DMS53 (cell line): ENCODE measurements around the gene SOHLH1.

ENCODE experiments used
- DNase-seq: peaks from one replicate; lab custom pipeline; 2025; lab: John Stamatoyannopoulos, UW

The SOHLH1 gene

GRCh38 chr9:135703726-135704125 is 4.4 kb upstream of the SOHLH1 start:
- peak; percentile 39 for DNase-seq

DNA sequence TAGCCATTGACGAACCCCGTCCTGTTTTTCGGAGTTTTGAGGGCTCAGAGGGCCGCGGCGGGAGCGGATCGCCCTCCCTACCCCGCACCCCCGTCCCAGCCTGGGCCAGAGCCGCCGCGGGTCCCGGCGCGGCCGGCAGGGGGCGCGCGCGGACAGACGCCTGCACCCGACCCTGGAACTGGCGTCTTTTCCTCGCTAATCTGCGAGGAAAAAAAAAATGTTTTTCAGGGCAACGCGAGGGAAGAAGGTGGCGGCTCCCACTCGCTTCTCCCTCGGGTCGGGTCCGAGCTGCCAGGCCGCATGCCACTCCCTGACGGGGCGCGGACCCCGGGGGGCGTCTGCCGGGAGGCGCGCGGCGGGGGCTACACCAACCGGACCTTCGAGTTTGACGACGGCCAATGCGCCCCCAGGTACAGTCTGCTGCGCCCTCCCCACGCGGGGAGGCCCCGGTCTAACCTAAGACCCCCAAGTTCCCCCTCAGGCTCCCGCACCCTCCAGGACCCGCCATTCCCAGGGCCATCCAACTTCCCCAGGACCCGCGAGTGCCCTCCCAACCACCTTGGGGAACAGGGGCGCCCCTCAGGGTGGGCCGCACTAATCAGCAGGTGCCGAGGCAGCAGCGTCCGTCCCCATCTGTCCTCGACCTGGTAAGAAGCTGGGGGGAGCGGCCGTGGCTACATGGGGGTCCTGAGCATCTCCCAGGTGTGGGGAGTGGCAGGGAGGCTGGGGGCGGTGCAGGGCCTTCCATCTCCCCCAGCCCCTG is 2.9 kb upstream of the SOHLH1 start, which contains the start of gene KCNT1:
TSS of gene KCNT1 (plus strand) at position 227 of the 763 bp plus-strand sequence. CDS start at position 301, 74 bp downstream.
- peak; percentile 74 for DNase-seq

- peak; percentile 41 for DNase-seq
These were observed 2.0 kb upstream of the SOHLH1 start for GRCh38 chr9:135701067-135701958.

- peak; percentile 23 for DNase-seq
These were observed 1.2 kb upstream of the SOHLH1 start for GRCh38 chr9:135700525-135700924.

- DNase-seq, result peak; percentile 29
These were observed 514 bp downstream of the SOHLH1 start for GRCh38 chr9:135698767-135699166.

- peak; percentile 48 for DNase-seq
These were observed 1.0 kb downstream of the SOHLH1 start for GRCh38 chr9:135698236-135698635.

DNA sequence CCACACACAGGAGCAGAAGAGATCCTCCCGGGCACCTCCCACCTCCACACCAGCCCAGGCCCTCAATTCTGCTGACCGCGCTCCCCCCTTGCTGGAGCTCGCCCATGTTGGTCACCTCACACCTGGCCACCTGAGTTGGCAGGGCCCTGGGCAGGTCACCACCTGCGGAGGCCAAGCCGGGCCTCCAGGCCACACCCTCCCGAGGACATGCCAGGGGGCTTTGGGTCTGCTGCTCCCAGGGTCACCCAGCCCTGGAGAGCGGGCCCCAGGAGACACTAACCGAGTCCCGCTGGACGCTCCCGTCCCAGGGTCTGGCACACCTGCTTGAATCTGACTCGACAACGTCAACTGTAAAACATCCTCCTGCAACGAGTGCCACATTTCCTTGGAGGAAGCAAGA is 2.1 kb downstream of the SOHLH1 start:
- DNase-seq, result no peak

- no peak for DNase-seq
These were observed 2.8 kb downstream of the SOHLH1 start for GRCh38 chr9:135696446-135696845.

DNA sequence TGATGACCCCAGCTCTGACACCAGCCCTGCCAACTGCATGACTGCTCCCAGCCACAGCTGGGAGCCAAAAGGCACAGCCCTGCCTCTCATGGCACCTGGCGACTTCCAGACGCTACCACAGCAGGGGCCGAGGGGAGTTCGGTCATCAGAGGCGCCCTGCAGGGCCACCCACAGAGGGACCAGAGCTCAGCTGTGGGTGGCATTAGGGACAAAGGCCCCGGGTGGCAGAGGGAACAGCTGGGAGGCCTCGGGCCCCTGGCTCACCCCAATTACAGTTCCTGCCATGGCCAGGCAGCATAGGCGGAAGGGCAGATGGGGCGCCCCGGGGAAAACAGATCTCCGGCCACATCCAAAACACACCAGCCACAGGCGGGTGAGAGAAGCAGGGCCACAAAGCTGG is 3.6 kb downstream of the SOHLH1 start:
- no peak for DNase-seq

DNA sequence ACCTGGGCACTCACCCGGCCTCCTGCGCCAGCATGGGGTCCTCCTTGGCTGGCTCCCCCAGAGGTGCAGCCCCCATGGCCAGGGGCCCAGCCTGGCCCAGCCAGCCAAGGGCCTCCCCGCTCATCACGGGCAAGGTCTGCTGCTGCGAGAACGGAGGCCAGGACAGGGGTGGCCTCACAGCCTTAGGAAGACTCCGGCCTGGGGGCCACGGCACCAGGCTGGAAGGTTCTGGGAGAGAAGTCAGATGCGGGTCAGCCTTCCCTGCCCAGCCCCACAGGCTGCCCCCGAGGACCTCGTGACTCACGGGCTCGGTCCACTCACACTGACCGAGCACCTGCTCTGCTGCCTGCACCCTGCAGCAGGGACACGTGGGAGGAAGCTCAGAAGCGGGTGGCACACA is 4.2 kb downstream of the SOHLH1 start:
- DNase-seq, result no peak

- no peak for DNase-seq
These were observed 4.9 kb downstream of the SOHLH1 start for GRCh38 chr9:135694414-135694813.

- DNase-seq, result no peak
These were observed 5.5 kb downstream of the SOHLH1 start for GRCh38 chr9:135693771-135694170.

GRCh38 chr9:135693265-135693664 is 6.0 kb downstream of the SOHLH1 start:
- no peak for DNase-seq

GRCh38 chr9:135692410-135692809 is 6.9 kb downstream of the SOHLH1 start:
- no peak for DNase-seq

DNA sequence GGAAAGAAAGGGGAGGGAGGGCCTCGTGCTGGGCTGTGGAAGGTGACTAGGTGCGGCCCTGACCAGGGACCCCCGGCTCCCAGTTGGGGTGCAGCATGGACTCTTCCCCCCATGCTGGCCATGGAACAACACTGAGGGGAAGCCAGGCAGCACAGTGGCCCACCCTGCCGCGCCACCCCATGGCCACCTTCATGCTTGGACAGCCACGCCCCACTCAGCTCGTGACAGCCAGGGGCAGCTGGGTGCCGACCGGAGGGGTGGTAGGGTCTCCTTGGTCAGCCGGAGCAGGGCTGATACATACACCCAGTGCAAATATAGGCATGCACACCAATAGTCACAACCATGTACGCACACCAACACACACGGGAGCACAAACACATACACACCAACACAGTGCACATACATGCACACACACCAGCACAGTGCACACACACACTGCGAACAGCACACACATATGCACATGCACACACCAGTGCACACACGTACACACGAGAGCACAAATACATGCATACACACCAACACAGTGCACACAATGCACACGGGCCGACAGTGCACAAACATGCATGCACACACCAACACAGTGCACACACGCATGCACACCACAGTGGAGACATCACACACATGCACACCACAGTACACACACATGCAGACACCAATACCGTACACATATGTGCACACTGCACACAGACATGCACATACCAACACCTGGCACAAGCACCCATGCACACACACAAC is 8.3 kb downstream of the SOHLH1 start:
- DNase-seq, result no peak

DNA sequence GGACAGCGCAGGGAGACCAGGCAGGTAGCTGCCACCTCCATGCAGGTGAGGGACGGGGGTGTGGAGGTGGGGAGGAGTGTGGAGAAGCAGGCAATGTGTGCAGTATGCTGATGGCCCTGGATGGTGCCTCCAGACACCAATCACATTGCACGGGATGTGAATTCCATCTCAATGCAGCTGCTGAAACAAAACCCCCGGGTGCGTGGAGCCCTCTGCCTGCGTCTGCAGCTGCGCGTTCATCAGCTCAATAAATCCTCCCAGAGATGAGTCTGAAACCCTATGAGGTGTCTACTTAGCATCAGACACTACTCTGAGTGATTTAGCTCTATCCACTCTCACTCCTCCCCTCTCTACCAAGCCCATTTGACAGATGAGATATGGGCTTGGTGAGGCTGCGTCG is 10.3 kb downstream of the SOHLH1 start:
- no peak for DNase-seq

- no peak for DNase-seq
These were observed 12.1 kb downstream of the SOHLH1 start for GRCh38 chr9:135687216-135687615.

- DNase-seq, result no peak
These were observed 14.6 kb downstream of the SOHLH1 start for GRCh38 chr9:135684691-135685090.

DNA sequence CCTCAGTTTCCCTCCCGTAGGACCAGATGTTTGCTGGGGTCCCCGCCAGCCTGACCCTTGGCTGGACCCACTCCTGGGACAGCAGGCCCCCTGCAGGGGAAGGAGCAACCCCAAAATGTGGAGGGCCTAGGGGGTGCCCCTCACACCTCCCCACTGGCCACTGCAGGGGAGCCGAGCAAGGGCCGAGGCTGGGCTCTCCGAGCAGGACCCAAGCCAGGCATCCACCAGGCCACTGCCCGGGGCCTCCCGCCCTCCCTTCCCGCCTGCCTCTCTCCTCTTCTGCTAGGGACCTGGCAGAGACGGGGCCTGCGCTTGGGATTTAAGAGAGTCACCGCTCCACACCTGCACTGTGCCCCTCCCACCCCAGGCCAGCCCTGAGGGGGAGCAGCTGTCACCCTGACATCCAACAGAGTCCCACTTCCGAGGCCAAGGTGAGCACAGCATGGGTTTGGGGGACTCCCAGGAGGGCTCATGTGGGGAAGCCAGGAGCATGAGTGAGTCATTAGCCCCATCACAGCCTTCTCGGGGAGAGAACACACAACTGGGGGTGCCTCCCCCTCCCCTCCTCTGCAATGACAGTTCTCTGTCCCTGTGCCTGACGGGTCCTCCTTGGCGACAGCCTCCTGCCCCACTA is 15.8 kb downstream of the SOHLH1 start:
- DNase-seq, result no peak

GRCh38 chr9:135681161-135681560 is 18.1 kb downstream of the SOHLH1 start:
- DNase-seq, result no peak

GRCh38 chr9:135680056-135680455 is 19.2 kb downstream of the SOHLH1 start:
- no peak for DNase-seq
